Lower leg skin (tissue), 4 donors: ENCODE data around the gene SELENON. TPM values are rescaled to one million over a fixed set of nuclear protein-coding genes. Genes with fewer than 3 reads are reported as not detected.

ENCODE experiments used
- DNase-seq, 2 donors: peaks; one replicate each; pipeline ENCODE4 v3.0.0-alpha.2; 2019; ENCODE audit warnings: low spot score in 2 of 2
- H3K4me3 ChIP-seq: fragments of 200-600 bp; sonication (generic); 2 replicates; pipeline ENCODE4 v1.5.1; 2017; ENCODE audit warnings: mild to moderate bottlenecking, low read depth; ENCODE audit not compliant: poor library complexity, severe bottlenecking
- POLR2A ChIP-seq, 2 donors: fragments of 450-650 bp; IDR thresholded peaks; one replicate each; pipeline ENCODE4 v1.6.1; 2016 to 2017; ENCODE audit warnings: antibody characterized with exemption in 2 of 2, mild to moderate bottlenecking in 1 of 2, moderate library complexity in 1 of 2
- WGBS, 2 donors: methylation state at CpG; one replicate each; pipeline ENCODE4 v1.1.5; 2018; 5-methylcytosine and 5-hydroxymethylcytosine counted together
- intact Hi-C: fragments of 100-400 bp; cut with DNase I; formaldehyde crosslinking; loops from one replicate; pipeline ENCODE4 v1.15.0; 2023; ENCODE audit warnings: low total_unique reads
- total RNA-seq, 4 donors: library from RNA; depleted of rRNA; stranded (reverse); fragments of >200 nt; gene quantifications; one replicate each; pipeline ENCODE4 v1.1.0, GENCODE V29; 2016
- TF ChIP-seq, protein P1 (sequence below), 3 donors: fragments of 450-650 bp; IDR thresholded peaks; one replicate each; pipeline ENCODE4 v1.5.1; 2016; ENCODE audit warnings: antibody characterized with exemption in 3 of 3, mild to moderate bottlenecking in 3 of 3, moderate library complexity in 2 of 3

Gene SELENON
- total RNA-seq, 4 donors from 2014 or later: 14.9 to 24.5 (median 17.6) TPM

DNA sequence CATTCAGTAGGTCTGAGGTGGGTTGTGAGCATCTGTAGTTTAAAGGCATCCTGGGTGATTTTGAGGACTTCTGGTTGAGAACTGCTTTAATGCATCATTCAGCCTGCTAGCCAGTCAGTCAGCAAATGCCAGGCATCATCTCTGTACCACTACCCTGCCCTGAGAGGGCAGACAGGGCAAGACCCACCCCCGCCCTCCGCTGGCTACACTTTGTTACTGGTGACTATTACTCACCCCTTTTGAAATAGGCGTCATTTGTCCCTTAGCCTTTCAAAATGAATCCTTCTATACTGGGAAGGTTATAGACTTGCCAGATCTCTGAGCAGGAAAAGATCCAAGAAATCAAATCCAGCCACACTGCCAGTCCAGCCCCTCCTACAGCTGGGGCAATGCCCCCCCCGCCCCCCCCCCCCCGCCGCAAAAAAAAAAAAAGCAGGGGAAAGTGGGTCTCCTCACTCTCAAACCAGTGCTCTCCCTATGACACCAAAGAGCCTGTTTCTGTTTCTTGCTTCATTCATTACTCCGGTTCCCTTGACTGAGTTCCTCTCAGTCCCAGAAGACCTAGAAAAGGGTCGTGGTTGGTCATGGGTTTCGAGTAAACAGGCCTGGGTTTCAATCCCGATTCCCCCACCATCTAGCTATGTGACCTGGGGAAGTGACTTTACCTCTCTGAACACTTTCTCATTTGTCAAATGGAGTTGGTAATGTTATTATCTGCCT, 4.4 kb downstream of the SELENON start:
- WGBS, 2 donors: 68 to 71% methylated on average over 10 of the region's 10 CpGs
- intact Hi-C loops: loop anchor here (10.0 kb wide), 1 partner anchor 570 kb away; the partner anchor contains the start of gene SYF2
- DNase-seq: no peak
- no peak overlapping the region for H3K4me3 ChIP-seq
- TF ChIP-seq POLR2A (IDR thresholded peaks at IDR 0.05): no peak
- TF ChIP-seq, protein P1, sequence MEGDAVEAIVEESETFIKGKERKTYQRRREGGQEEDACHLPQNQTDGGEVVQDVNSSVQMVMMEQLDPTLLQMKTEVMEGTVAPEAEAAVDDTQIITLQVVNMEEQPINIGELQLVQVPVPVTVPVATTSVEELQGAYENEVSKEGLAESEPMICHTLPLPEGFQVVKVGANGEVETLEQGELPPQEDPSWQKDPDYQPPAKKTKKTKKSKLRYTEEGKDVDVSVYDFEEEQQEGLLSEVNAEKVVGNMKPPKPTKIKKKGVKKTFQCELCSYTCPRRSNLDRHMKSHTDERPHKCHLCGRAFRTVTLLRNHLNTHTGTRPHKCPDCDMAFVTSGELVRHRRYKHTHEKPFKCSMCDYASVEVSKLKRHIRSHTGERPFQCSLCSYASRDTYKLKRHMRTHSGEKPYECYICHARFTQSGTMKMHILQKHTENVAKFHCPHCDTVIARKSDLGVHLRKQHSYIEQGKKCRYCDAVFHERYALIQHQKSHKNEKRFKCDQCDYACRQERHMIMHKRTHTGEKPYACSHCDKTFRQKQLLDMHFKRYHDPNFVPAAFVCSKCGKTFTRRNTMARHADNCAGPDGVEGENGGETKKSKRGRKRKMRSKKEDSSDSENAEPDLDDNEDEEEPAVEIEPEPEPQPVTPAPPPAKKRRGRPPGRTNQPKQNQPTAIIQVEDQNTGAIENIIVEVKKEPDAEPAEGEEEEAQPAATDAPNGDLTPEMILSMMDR (IDR thresholded peaks at IDR 0.05): no peak

DNA sequence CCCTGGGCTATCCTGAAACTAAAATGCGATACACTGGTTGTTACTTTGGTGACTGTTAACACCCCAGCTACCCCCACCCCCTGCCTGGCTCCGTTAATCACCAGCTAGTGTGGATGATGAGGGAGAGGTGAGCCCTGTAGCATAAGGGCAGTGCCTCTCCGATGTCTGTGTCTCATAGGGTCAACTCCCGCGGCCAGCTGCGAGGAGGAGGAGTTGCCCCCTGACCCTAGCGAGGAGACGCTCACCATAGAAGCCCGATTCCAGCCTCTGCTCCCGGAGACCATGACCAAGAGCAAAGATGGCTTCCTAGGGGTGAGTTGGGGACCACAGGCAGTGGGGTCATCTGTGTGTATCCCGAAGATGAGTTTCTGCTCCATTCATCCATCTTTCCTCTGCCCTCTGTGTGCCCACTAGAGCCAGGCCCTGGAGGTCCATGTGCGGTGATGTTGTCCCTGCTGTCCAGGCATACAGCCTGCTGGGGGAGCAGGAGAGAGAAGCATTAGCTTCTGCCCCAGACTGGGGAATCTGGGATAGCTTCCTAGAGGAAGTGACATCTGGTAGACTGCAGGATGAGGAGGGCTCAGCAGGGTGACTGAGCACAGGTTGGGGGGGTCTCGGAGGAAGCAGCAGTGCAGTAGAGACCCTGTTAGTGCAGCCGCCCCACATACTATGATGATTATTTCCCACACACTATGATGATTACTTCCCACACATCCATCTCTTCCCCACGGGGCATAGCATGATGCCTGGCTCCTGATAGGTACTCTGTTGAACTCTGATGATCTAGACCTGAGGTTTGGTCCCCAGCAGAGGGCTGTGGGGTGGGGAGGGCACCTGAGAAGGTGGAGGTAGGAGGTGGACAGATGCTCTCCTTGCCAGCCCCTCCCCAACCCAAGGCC, 5.2 kb downstream of the SELENON start:
- no peak for DNase-seq
- intact Hi-C loops: loop anchor here (10.0 kb wide), 1 partner anchor 570 kb away; the partner anchor contains the start of gene SYF2
- TF ChIP-seq, protein P1 (IDR thresholded peaks at IDR 0.05): no peak
- 82 to 84% methylated on average over 10 to 15 of the region's 15 CpGs for WGBS, 2 donors
- no peak overlapping the region for H3K4me3 ChIP-seq

DNA sequence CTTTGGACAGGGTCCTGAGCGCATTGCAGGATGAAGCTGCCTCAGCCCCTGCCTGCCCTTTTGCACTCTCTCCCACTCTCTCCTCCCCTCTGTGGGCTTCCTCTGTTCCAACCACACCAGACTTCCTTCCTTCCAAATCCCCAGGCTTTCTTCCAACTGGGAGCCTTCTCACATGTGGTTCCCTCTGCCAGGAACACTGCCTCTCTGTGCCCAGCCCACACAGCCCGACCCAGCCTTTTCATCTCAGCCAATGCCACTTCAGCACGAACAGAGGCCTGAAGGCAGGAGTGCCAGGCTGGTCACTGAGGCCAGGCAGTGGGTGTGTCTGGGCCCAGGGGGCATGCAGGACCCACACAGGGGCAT, 5.9 kb downstream of the SELENON start:
- intact Hi-C loops: loop anchor here (10.0 kb wide), 1 partner anchor 571 kb away; the partner anchor contains the start of gene SYF2
- H3K4me3 ChIP-seq: no peak overlapping the region
- DNase-seq: no peak
- WGBS, 2 donors: 17 to 35% methylated on average over 3 of the region's 3 CpGs
- TF ChIP-seq POLR2A (IDR thresholded peaks at IDR 0.05): no peak
- TF ChIP-seq, protein P1 (IDR thresholded peaks at IDR 0.05): no peak

DNA sequence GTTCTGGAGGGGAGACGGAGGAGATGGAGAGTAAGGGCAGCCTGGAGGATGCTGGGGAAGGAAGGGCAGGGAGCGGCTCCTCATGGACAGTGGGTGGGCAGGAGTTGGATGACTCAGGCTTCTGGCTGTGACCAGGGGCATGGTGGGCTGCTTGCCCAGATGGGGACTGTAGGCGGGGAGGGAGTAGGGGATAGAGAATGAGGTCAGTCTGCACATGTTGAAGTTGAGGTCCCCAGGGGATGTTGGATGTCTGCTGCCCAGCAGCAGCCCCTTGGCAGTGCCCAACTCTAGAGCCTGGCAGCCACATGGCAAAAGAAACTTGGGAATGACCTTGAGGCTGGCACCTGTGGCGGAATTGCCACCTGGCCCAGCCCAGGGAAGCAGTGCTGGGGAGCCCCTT, 6.4 kb downstream of the SELENON start:
- intact Hi-C loops: loop anchor here (10.0 kb wide), 1 partner anchor 572 kb away; the partner anchor contains the start of gene SYF2
- TF ChIP-seq, protein P1 (IDR thresholded peaks at IDR 0.05): no peak
- TF ChIP-seq POLR2A (IDR thresholded peaks at IDR 0.05): no peak
- no peak overlapping the region for H3K4me3 ChIP-seq
- no peak for DNase-seq
- 60 to 71% methylated on average over 4 of the region's 4 CpGs for WGBS, 2 donors

DNA sequence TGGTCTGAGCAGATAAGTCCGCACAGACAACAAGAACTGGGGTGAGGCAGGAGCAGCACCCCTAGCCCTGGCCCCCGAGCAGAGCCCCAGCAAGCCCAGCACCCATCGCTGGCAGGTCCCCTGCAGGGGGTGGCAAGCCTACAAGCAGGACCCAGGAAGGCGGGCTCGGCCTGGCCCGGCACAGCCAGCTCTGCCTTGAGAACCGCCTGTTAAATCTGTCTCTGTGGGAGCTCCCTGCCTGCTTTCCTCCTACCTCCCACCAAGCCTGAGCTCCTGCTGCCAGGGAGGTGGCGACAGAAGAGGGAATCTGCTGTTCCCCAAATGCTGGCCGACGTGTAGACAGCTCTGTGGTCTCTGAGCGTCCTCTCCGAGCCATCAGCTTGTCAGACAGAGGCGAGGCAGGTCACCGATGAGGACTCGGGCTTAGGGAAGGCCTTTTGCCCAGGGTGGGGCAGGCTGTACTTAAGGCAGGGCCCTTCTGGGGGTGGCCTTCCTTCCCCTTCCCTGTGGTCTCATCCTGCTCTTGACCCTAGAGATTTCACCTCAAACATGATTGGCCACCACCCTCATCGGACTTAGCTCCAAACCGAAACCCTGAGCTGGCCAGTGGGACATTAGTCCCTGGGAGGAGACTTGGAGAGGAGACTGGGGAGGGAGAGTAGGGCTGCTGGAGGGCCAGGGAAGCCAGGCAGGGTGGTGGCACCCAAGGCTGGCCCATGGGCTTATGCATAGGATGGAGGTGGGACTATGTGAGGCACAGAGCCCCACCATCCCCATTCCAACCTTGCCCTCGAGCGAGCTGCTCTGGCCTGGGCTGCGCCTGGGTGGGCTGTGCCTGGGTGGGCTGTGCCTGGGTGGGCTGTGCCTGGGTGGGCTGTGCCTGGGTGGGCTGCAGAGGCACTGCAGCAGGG, 7.7 kb downstream of the SELENON start:
- no peak overlapping the region for H3K4me3 ChIP-seq
- intact Hi-C loops: loop anchor here (10.0 kb wide), 1 partner anchor 573 kb away; the partner anchor contains the start of gene SYF2
- no peak for DNase-seq
- 84 to 89% methylated on average over 16 to 19 of the region's 20 CpGs for WGBS, 2 donors
- TF ChIP-seq POLR2A (IDR thresholded peaks at IDR 0.05): no peak
- TF ChIP-seq, protein P1 (IDR thresholded peaks at IDR 0.05): no peak
